Adrenal gland (tissue), 12 donors: ENCODE data around the gene TDRD9. TPM values are rescaled to one million over a fixed set of nuclear protein-coding genes. Genes with fewer than 3 reads are reported as not detected.

Experiments
- DNase-seq, 7 donors: peaks; one replicate each; pipeline ENCODE4 v3.0.0-alpha.2; 2019 to 2020
- H3K27ac ChIP-seq, 5 donors: fragments of 200-600 bp; sonication (generic) in 4 of 5; 1 replicate in 3 of 5; 2 replicates in 2 of 5; pipeline versions ENCODE4 v1.5.1 to v1.8.0; 2016 to 2020; ENCODE audit warnings: mild to moderate bottlenecking in 1 of 5
- H3K27me3 ChIP-seq: fragments of 200-600 bp; 2 replicates; pipeline ENCODE4 v1.8.0; 2021
- H3K36me3 ChIP-seq, 2 donors: fragments of 200-600 bp; replicated peaks in 1 of 2; 1 replicate in 1 of 2; 2 replicates in 1 of 2; pipeline versions ENCODE4 v1.5.1 to v1.8.0; 2018 to 2022
- H3K4me1 ChIP-seq, 2 donors: fragments of 200-600 bp; replicated peaks in 1 of 2; 1 replicate in 1 of 2; 2 replicates in 1 of 2; pipeline versions ENCODE4 v1.5.1 to v1.8.0; 2018 to 2021
- H3K4me3 ChIP-seq, 4 donors: fragments of 200-600 bp; sonication (generic) in 3 of 4; one replicate each; pipeline ENCODE4 v1.5.1; 2016 to 2018
- H3K9me3 ChIP-seq, 3 donors: fragments of 200-600 bp; sonication (generic) in 1 of 3; replicated peaks in 1 of 3; 1 replicate in 2 of 3; 2 replicates in 1 of 3; pipeline versions ENCODE4 v1.5.1 to v1.8.0; 2016 to 2021
- CTCF ChIP-seq, 6 experiments: fragments of 450-650 bp in 4 of 6; fragments of 200-600 bp in 2 of 6; sonication (generic) in 1 of 6; IDR thresholded peaks; 1 replicate in 5 of 6; 2 replicates in 1 of 6; pipeline versions ENCODE4 v1.5.1 to v1.8.0; 2016 to 2021; ENCODE audit warnings: antibody characterized with exemption in 6 of 6, mild to moderate bottlenecking in 2 of 6, moderate library complexity in 1 of 6
- POLR2A ChIP-seq, 2 donors: fragments of 450-650 bp; IDR thresholded peaks; one replicate each; pipeline ENCODE4 v1.6.1; 2017; ENCODE audit warnings: antibody characterized with exemption in 2 of 2, mild to moderate bottlenecking in 2 of 2, moderate library complexity in 1 of 2
- WGBS, 4 donors: extraction: QIAGEN DNeasy Blood & Tissue Kit in 2 of 4; methylation state at CpG; one replicate each; pipeline versions ENCODE4 v1.1.5 to v1.1.7; 2013 to 2017; 5-methylcytosine and 5-hydroxymethylcytosine counted together
- intact Hi-C, 2 donors: fragments of 100-400 bp; cut with DNase I; formaldehyde crosslinking; loops; one replicate each; pipeline versions ENCODE4 v1.14.1 to v1.15.0; 2022 to 2023
- polyA plus RNA-seq, 3 donors: library from polyadenylated mRNA; stranded (reverse); fragments of 200-250 nt in 2 of 3; fragments of 350-450 nt in 1 of 3; fragmentation: Illumina TruSeq in 1 of 3; extraction: RNeasy Lipid Tissue Mini Kit (QIAGEN cat#74804) in 1 of 3; gene quantifications; one replicate each; pipeline ENCODE4 v1.2.3, GENCODE V29; 2013 to 2014
- total RNA-seq, 9 donors: library from RNA; depleted of rRNA in 4 of 9; stranded (reverse); fragments of >200 nt in 4 of 9; fragments of 120-200 nt in 1 of 9; fragmentation: NEBNext Ultra II Directional in 1 of 9; extraction: Animal tissue kit (Norgen Biotek cat#: 25700) in 1 of 9; gene quantifications; one replicate each; pipeline versions ENCODE4 v1.1.0 to v1.2.4, GENCODE V29; 2013 to 2023
- donor health status: healthy with polysubstance abuse.
- donor health status: Bipolar disorder and iron deficiency.
- donor health status: DM: yes; HTN: yes; CAD: no.
- donor health status: DM: no; HTN: no; CAD: no.
- donor health status: DM: no; HTN: no; CAD: no.
- donor health status: DM: yes; HTN: yes; CAD: no.

Gene TDRD9
- total and polyA plus RNA-seq, 12 donors = 0.06 to 7.8 (median 3.0) TPM

- Histone ChIP-seq H3K9me3 (no peaks in the 10 kb centered on the region), H3K4me3 (no peak overlapping the region), H3K27me3 (no peaks in the 10 kb centered on the region), H3K4me1 (peaks cover 5 to 13% of the 10 kb centered on the region in 2 donors), H3K27ac (no peak overlapping the region), H3K36me3 (no peaks in the 10 kb centered on the region)
- intact Hi-C loops = no loop called here
- DNase-seq = peak in 2 of 7 donors; percentile 23 to 40
- TF ChIP-seq CTCF (IDR thresholded peaks at IDR 0.05) (no peak), POLR2A (IDR thresholded peaks at IDR 0.05) (no peak)
- WGBS, 4 donors = 9 to 20% (median 18%) methylated on average over 6 of the region's 6 CpGs
Measured at GRCh38 chr14:103923863-103924262, 4.4 kb upstream of the TDRD9 start.

- no peak overlapping the region for H3K4me3 ChIP-seq
- no peaks in the 10 kb centered on the region for H3K36me3 ChIP-seq
- DNase-seq = no peak
- intact Hi-C loops = no loop called here
- H3K27me3 ChIP-seq = no peaks in the 10 kb centered on the region
- no peaks in the 10 kb centered on the region for H3K9me3 ChIP-seq
- WGBS, 4 donors = 66 to 82% (median 79%) methylated on average over 5 of the region's 5 CpGs
- peaks cover 5% of the 10 kb centered on the region in 2 donors for H3K4me1 ChIP-seq
- TF ChIP-seq POLR2A (IDR thresholded peaks at IDR 0.05) = no peak
- no peak for TF ChIP-seq CTCF (IDR thresholded peaks at IDR 0.05)
- H3K27ac ChIP-seq = no peak overlapping the region
Measured at GRCh38 chr14:103925316-103925715, 2.9 kb upstream of the TDRD9 start.

- TF ChIP-seq POLR2A (IDR thresholded peaks at IDR 0.05) (no peak), CTCF (IDR thresholded peaks at IDR 0.05) (no peak)
- no peak for DNase-seq
- Histone ChIP-seq H3K27ac (no peak overlapping the region), H3K9me3 (no peaks in the 10 kb centered on the region), H3K36me3 (no peaks in the 10 kb centered on the region), H3K27me3 (no peaks in the 10 kb centered on the region), H3K4me3 (no peak overlapping the region), H3K4me1 (no peaks in the 10 kb centered on the region)
- intact Hi-C loops = no loop called here
- WGBS, 4 donors = 85 to 91% (median 89%) methylated on average over 16 to 18 of the region's 18 CpGs
Measured at GRCh38 chr14:103927566-103927965, 690 bp upstream of the TDRD9 start.

GRCh38 chr14:103930051-103930604 is 1.9 kb downstream of the TDRD9 start:
- no peak for TF ChIP-seq POLR2A (IDR thresholded peaks at IDR 0.05)
- no peak for DNase-seq

GRCh38 chr14:103931422-103931821 is 3.2 kb downstream of the TDRD9 start:
- TF ChIP-seq POLR2A (IDR thresholded peaks at IDR 0.05) (no peak), CTCF (IDR thresholded peaks at IDR 0.05) (no peak)
- no peaks in the 10 kb centered on the region for H3K4me1 ChIP-seq
- H3K36me3 ChIP-seq = no peaks in the 10 kb centered on the region
- no peak overlapping the region for H3K27ac ChIP-seq
- no peaks in the 10 kb centered on the region for H3K27me3 ChIP-seq
- intact Hi-C loops = no loop called here
- WGBS, 4 donors = 71 to 85% (median 80%) methylated on average over 3 of the region's 3 CpGs
- DNase-seq = no peak
- H3K9me3 ChIP-seq = no peaks in the 10 kb centered on the region
- H3K4me3 ChIP-seq = no peak overlapping the region

More at GRCh38 chr14:103930051-103930604, 1.9 kb downstream of the TDRD9 start:
- intact Hi-C loops = no loop called here
- WGBS, 4 donors = 71 to 76% (median 73%) methylated on average over 14 of the region's 14 CpGs
- H3K27ac ChIP-seq = no peak overlapping the region
- no peaks in the 10 kb centered on the region for H3K36me3 ChIP-seq
- no peaks in the 10 kb centered on the region for H3K9me3 ChIP-seq
- H3K27me3 ChIP-seq = no peaks in the 10 kb centered on the region
- H3K4me3 ChIP-seq = no peak overlapping the region
- H3K4me1 ChIP-seq = no peaks in the 10 kb centered on the region
